Measurements from ENCODE around the gene GFER. TPM values are rescaled to one million over a fixed set of nuclear protein-coding genes. Genes with fewer than 3 reads are reported as not detected.

Gene GFER
- total and polyA plus RNA-seq, 4 donors, result 11.3 to 44.2 (median 22.9) TPM

DNA sequence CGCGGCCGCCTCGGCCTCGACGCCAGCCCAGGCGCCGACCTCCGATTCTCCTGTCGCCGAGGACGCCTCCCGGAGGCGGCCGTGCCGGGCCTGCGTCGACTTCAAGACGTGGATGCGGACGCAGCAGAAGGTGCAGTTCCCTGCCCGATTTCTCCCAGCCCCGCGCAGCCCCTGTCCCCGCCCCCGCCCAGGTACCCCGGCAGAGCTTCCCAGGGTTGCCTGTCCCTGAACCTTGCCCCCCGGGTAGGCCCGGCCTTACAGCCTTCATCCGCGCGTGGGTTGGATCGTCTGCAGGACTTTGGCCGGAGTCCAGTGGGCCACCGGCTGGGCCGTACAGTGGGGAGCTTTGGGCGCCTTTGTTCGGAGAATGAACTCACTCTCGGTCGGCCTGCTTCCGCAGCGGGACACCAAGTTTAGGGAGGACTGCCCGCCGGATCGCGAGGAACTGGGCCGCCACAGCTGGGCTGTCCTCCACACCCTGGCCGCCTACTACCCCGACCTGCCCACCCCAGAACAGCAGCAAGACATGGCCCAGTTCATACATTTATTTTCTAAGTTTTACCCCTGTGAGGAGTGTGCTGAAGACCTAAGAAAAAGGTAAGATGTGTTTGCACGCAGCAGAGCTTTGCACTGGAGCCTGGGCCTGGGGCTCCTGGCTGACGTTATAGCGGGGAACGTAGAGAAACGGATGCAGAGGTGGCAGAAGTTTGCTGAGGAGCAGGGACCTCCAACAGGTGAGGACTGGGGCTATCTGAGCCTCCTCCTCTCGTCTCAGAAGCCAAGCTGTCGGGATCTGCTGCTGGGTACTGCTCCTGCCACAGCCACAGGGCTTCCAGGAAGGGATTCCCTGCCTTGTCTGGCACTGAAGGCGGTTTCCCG, 593 bp downstream of the GFER start:
- WGBS, 2 donors, result 11% methylated on average over 53 to 58 of the region's 58 CpGs
- Histone ChIP-seq H3K4me1 (ENCODE audit: control insufficient read depth in 1 of 2, insufficient read depth in 2 of 2, low read length in 2 of 2) (peaks cover 0 to 1% of the 10 kb centered on the region in 2 donors), H3K27ac (ENCODE audit: low read depth in 1 of 2, low read length in 2 of 2) (no peak overlapping the region)

GRCh38 chr16:1985466-1986150, 1.6 kb downstream of the GFER start:
- H3K4me3 ChIP-seq (ENCODE audit: low read length in 2 of 2), result no peak overlapping the region
- no peak overlapping the region for H3K27ac ChIP-seq (ENCODE audit: low read depth in 1 of 2, low read length in 2 of 2)
- no peaks in the 10 kb centered on the region for H3K27me3 ChIP-seq (ENCODE audit: control insufficient read depth in 1 of 2, insufficient read depth in 2 of 2, low read length in 1 of 2)
- no peak for DNase-seq
- H3K9me3 ChIP-seq (ENCODE audit: control insufficient read depth, low read length), result no peaks in the 10 kb centered on the region
- no peaks in the 10 kb centered on the region for H3K36me3 ChIP-seq (ENCODE audit: control insufficient read depth in 1 of 2, insufficient read depth in 2 of 2, low read length in 1 of 2)
- intact Hi-C loops (cut with DNase I), result no loop called here
- H3K4me1 ChIP-seq (ENCODE audit: control insufficient read depth in 1 of 2, insufficient read depth in 2 of 2, low read length in 2 of 2), result peaks cover 0 to 1% of the 10 kb centered on the region in 2 donors
- no peak for ATAC-seq (ENCODE audit: low FRiP score)
- WGBS, 2 donors, result 93 to 94% methylated on average over 14 of the region's 14 CpGs

More for the DNA sequence above, 593 bp downstream of the GFER start:
- no peaks in the 10 kb centered on the region for H3K27me3 ChIP-seq (ENCODE audit: control insufficient read depth in 1 of 2, insufficient read depth in 2 of 2, low read length in 1 of 2)
- no peak for ATAC-seq (ENCODE audit: low FRiP score)
- peak overlapping the region; percentile 39 to 78 for H3K4me3 ChIP-seq (ENCODE audit: low read length in 2 of 2)
- DNase-seq, result no peak
- intact Hi-C loops (cut with DNase I), result no loop called here
- no peaks in the 10 kb centered on the region for H3K36me3 ChIP-seq (ENCODE audit: control insufficient read depth in 1 of 2, insufficient read depth in 2 of 2, low read length in 1 of 2)
- no peaks in the 10 kb centered on the region for H3K9me3 ChIP-seq (ENCODE audit: control insufficient read depth, low read length)

GRCh38 chr16:1987198-1987597, 3.2 kb downstream of the GFER start:
- Histone ChIP-seq H3K9me3 (ENCODE audit: control insufficient read depth, low read length) (no peaks in the 10 kb centered on the region), H3K36me3 (ENCODE audit: control insufficient read depth in 1 of 2, insufficient read depth in 2 of 2, low read length in 1 of 2) (no peaks in the 10 kb centered on the region), H3K4me1 (ENCODE audit: control insufficient read depth in 1 of 2, insufficient read depth in 2 of 2, low read length in 2 of 2) (peaks cover 0 to 1% of the 10 kb centered on the region in 2 donors), H3K4me3 (ENCODE audit: low read length in 2 of 2) (no peak overlapping the region), H3K27me3 (ENCODE audit: control insufficient read depth in 1 of 2, insufficient read depth in 2 of 2, low read length in 1 of 2) (no peaks in the 10 kb centered on the region), H3K27ac (ENCODE audit: low read depth in 1 of 2, low read length in 2 of 2) (no peak overlapping the region)
- 89 to 93% methylated on average over 10 of the region's 10 CpGs for WGBS, 2 donors
- intact Hi-C loops (cut with DNase I), result no loop called here
- ATAC-seq (ENCODE audit: low FRiP score) (no peak), DNase-seq (no peak)

DNA sequence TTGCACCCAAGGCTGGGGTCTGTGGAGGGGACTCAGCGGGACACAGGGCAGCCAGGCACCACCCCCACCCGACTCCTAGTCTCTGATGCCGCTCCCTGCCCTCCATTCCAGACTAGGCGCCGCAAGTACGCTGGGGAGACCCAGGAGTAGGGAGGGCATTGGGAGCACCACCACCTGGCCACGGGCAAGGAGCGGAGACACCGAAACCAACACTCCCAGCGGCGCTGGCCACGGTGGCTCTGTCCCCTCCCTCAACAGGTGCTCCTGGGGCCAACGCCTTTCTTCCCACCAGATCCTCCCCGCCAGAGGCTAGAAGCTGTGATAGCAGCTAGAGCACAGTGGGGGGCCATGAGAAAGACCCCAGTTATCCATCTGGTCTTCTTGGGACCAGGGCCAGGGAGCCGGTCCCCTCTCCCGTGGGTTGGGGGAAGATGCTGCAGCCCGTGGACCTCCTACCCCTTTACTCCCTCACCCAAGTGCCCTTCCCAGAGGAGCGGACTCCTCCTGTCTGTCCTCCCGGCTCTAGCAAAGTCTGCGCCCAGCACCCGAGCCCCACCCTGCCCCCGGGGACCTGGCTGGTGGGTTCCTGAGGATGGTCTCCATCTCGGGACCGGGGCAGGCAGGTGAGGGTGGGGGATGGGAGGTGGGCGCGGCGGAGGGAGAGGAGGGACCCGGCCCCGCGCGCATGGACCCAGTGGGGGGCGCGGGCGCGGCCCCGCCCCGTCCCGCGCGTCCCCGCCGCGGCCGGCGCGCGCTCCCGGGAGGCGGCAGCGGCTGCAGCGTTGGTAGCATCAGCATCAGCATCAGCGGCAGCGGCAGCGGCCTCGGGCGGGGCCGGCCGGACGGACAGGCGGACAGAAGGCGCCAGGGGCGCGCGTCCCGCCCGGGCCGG, 5.5 kb downstream of the GFER start, which contains the start of gene SYNGR3:
Gene SYNGR3 (plus strand): TSS at position 762 of the 892 bp plus-strand sequence. CDS start 133 bp downstream, outside the sequence.
- H3K9me3 ChIP-seq (ENCODE audit: control insufficient read depth, low read length), result no peaks in the 10 kb centered on the region
- no peaks in the 10 kb centered on the region for H3K27me3 ChIP-seq (ENCODE audit: control insufficient read depth in 1 of 2, insufficient read depth in 2 of 2, low read length in 1 of 2)
- DNase-seq (no peak), ATAC-seq (ENCODE audit: low FRiP score) (no peak)
- no peaks in the 10 kb centered on the region for H3K4me1 ChIP-seq (ENCODE audit: control insufficient read depth in 1 of 2, insufficient read depth in 2 of 2, low read length in 2 of 2)
- intact Hi-C loops (cut with DNase I), result no loop called here
- no peaks in the 10 kb centered on the region for H3K36me3 ChIP-seq (ENCODE audit: control insufficient read depth in 1 of 2, insufficient read depth in 2 of 2, low read length in 1 of 2)
- 6 to 9% methylated on average over 41 to 67 of the region's 67 CpGs for WGBS, 2 donors
- H3K4me3 ChIP-seq (ENCODE audit: low read length in 2 of 2), result no peak within 1 kb of the TSS
- H3K27ac ChIP-seq (ENCODE audit: low read depth in 1 of 2, low read length in 2 of 2), result no peak within 1 kb of the TSS

DNA sequence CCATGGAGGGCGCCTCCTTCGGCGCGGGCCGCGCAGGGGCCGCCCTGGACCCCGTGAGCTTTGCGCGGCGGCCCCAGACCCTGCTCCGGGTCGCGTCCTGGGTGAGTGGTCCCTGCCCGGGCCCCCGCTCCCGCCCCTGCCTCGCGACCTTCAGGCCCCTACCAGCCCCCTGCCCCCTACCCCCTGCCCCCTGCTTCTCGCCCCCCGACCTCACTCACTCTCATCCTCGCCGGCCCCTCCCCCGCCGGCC, 6.0 kb downstream of the GFER start:
- Histone ChIP-seq H3K27me3 (ENCODE audit: control insufficient read depth in 1 of 2, insufficient read depth in 2 of 2, low read length in 1 of 2) (no peaks in the 10 kb centered on the region), H3K27ac (ENCODE audit: low read depth in 1 of 2, low read length in 2 of 2) (no peak overlapping the region), H3K4me3 (ENCODE audit: low read length in 2 of 2) (no peak overlapping the region), H3K9me3 (ENCODE audit: control insufficient read depth, low read length) (no peaks in the 10 kb centered on the region), H3K36me3 (ENCODE audit: control insufficient read depth in 1 of 2, insufficient read depth in 2 of 2, low read length in 1 of 2) (no peaks in the 10 kb centered on the region), H3K4me1 (ENCODE audit: control insufficient read depth in 1 of 2, insufficient read depth in 2 of 2, low read length in 2 of 2) (no peaks in the 10 kb centered on the region)
- intact Hi-C loops (cut with DNase I), result no loop called here
- WGBS, 2 donors, result 0 to 1% methylated on average over 1 to 25 of the region's 25 CpGs
- DNase-seq (no peak), ATAC-seq (ENCODE audit: low FRiP score) (no peak)

DNA sequence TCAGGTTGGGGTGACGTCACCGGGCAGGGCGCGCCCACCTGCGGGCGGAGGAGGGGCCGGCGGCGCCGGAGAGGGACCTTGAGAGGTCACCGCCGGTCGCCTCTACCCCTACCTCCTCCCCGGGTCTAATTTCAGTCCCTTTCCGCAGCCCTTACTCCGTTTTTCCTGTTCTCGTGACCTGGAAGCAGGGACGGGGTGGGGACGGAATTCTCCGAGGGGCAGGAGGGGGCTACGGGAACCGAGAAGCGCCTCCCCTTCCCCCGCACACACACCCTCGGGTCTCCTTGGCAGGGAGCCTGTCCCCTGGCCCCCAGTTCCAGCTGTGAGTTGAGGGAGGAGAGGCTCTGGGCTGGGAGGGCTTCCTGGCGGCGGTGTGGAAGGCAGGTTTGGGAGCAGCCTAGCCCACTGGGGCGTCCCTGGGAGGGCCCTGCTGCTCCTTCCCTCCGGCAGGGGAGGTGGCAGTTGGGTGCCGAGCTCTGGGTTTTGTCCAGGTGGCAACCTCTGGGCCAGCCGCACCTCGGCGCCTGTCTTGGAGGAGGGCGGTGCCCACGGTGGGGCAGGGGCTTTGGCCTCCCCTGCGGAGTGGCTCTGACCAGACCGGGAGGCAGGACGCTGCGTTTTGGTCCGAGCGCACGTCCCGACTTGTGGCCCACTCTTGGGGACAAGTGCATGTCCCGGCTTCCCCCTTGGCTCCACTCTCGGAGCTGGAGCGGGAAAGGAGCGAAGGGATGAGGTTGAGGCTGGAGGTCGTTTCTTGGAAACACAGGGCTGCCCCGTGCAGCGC, 6.5 kb downstream of the GFER start:
- H3K36me3 ChIP-seq (ENCODE audit: control insufficient read depth in 1 of 2, insufficient read depth in 2 of 2, low read length in 1 of 2), result no peaks in the 10 kb centered on the region
- no peaks in the 10 kb centered on the region for H3K9me3 ChIP-seq (ENCODE audit: control insufficient read depth, low read length)
- WGBS, 2 donors, result 2 to 3% methylated on average over 44 to 50 of the region's 50 CpGs
- no peak overlapping the region for H3K27ac ChIP-seq (ENCODE audit: low read depth in 1 of 2, low read length in 2 of 2)
- ATAC-seq (ENCODE audit: low FRiP score) (no peak), DNase-seq (no peak)
- H3K4me3 ChIP-seq (ENCODE audit: low read length in 2 of 2), result no peak overlapping the region
- intact Hi-C loops (cut with DNase I), result no loop called here
- H3K4me1 ChIP-seq (ENCODE audit: control insufficient read depth in 1 of 2, insufficient read depth in 2 of 2, low read length in 2 of 2), result no peaks in the 10 kb centered on the region
- H3K27me3 ChIP-seq (ENCODE audit: control insufficient read depth in 1 of 2, insufficient read depth in 2 of 2, low read length in 1 of 2), result no peaks in the 10 kb centered on the region

GRCh38 chr16:1991135-1991551, 7.2 kb downstream of the GFER start:
- intact Hi-C loops (cut with DNase I), result no loop called here
- H3K4me1 ChIP-seq (ENCODE audit: control insufficient read depth in 1 of 2, insufficient read depth in 2 of 2, low read length in 2 of 2), result no peaks in the 10 kb centered on the region
- ATAC-seq (ENCODE audit: low FRiP score) (no peak), DNase-seq (no peak)
- WGBS, 2 donors, result 6 to 11% methylated on average over 17 to 18 of the region's 18 CpGs
- H3K27me3 ChIP-seq (ENCODE audit: control insufficient read depth in 1 of 2, insufficient read depth in 2 of 2, low read length in 1 of 2), result no peaks in the 10 kb centered on the region
- no peak overlapping the region for H3K27ac ChIP-seq (ENCODE audit: low read depth in 1 of 2, low read length in 2 of 2)
- no peaks in the 10 kb centered on the region for H3K36me3 ChIP-seq (ENCODE audit: control insufficient read depth in 1 of 2, insufficient read depth in 2 of 2, low read length in 1 of 2)
- H3K4me3 ChIP-seq (ENCODE audit: low read length in 2 of 2), result no peak overlapping the region
- no peaks in the 10 kb centered on the region for H3K9me3 ChIP-seq (ENCODE audit: control insufficient read depth, low read length)

- no peaks in the 10 kb centered on the region for H3K36me3 ChIP-seq (ENCODE audit: control insufficient read depth in 1 of 2, insufficient read depth in 2 of 2, low read length in 1 of 2)
- ATAC-seq (ENCODE audit: low FRiP score) (no peak), DNase-seq (no peak)
- H3K9me3 ChIP-seq (ENCODE audit: control insufficient read depth, low read length), result no peaks in the 10 kb centered on the region
- H3K4me3 ChIP-seq (ENCODE audit: low read length in 2 of 2), result no peak overlapping the region
- no peak overlapping the region for H3K27ac ChIP-seq (ENCODE audit: low read depth in 1 of 2, low read length in 2 of 2)
- H3K4me1 ChIP-seq (ENCODE audit: control insufficient read depth in 1 of 2, insufficient read depth in 2 of 2, low read length in 2 of 2), result no peaks in the 10 kb centered on the region
- intact Hi-C loops (cut with DNase I), result no loop called here
- no peaks in the 10 kb centered on the region for H3K27me3 ChIP-seq (ENCODE audit: control insufficient read depth in 1 of 2, insufficient read depth in 2 of 2, low read length in 1 of 2)
- whole genome bisulfite sequencing, 2 donors, result 12 to 16% methylated on average over 21 to 22 of the region's 22 CpGs
These were observed 7.6 kb downstream of the GFER start for GRCh38 chr16:1991588-1991947.

Measured in aorta (tissue), 5 donors.